Measurements from ENCODE around the gene TCP11.

- TF ChIP-seq EZH2 (IDR thresholded peaks at IDR 0.05) (no peak), POLR2AphosphoS5 (IDR thresholded peaks at IDR 0.05; ENCODE audit: borderline replicate concordance, low read depth, low read length) (no peak), FOXP2 (optimal IDR thresholded peaks at IDR 0.05; ENCODE audit: control extremely low read depth, extremely low read length, insufficient read depth) (no peak)
Observed at GRCh38 chr6:35142588-35143569, 1.7 kb upstream of the TCP11 start.
